GM19455 (cell line): ENCODE results near the gene FAM217B.

Source experiments
- ATAC-seq: cut with Tn5 transposase; IDR thresholded peaks from one replicate; pipeline ENCODE4 v1.9.1; 2021; ENCODE audit not compliant: unreplicated experiment

The FAM217B gene

GRCh38 chr20:59972037-59972801 lies 32.0 kb downstream of the FAM217B start:
- ATAC-seq: no peak

DNA sequence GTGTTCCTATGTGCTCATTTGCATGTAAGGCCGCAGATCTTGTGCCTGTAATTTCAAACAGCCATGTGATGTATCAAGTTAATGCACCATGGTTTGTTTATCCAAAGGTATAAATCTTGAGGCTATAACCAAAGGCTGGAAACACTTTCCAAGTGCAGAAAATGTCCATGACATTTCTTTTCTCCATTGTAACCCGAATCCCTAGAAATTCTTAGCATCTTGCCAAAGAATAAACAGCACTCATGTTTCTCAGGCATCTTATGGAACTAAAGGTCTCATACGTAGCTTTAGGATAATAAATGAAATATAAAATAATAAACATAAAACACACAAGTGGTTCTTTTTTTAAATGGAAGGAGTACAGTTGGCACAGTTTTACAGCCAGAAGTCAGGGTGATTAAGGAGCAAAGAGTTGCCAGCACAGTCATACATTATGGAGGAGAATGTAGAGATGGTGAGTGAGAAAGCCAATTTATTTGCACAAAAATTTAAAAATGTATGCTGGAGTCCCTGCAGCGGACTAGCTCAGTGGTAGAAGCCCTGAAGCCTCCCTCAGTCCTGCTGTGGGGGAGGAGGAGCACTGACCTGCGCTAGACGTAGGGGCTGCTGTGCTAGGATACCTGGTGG lies 36.1 kb downstream of the FAM217B start:
- no peak for ATAC-seq

GRCh38 chr20:59977086-59977485 lies 36.9 kb downstream of the FAM217B start:
- ATAC-seq: no peak

DNA sequence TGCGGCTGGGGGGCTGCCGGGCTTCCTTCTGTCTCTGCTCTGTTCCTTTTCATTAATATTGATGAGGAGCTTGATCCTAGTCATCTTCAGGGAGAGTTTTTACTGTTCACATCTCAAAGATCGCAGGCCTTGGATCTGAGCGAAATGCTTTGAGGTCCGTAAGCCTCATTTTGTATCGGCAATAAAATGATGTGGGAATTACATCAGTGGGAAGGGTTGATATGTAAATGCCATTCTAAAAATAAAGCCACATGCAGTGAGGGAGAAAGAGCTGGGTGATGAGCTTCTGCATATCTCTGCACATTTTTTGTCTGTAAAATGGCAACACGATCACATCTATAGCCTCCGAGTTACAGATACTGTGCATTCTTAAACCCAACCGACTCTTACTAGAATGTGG lies 42.9 kb downstream of the FAM217B start:
- ATAC-seq: no peak

GRCh38 chr20:59984541-59984940 lies 44.4 kb downstream of the FAM217B start:
- ATAC-seq: no peak

- ATAC-seq: no peak
Observed at GRCh38 chr20:59985164-59985563, 45.0 kb downstream of the FAM217B start.

- ATAC-seq: no peak
Observed at GRCh38 chr20:59985864-59986263, 45.7 kb downstream of the FAM217B start.

GRCh38 chr20:59987135-59987534 lies 46.9 kb downstream of the FAM217B start:
- ATAC-seq: no peak

DNA sequence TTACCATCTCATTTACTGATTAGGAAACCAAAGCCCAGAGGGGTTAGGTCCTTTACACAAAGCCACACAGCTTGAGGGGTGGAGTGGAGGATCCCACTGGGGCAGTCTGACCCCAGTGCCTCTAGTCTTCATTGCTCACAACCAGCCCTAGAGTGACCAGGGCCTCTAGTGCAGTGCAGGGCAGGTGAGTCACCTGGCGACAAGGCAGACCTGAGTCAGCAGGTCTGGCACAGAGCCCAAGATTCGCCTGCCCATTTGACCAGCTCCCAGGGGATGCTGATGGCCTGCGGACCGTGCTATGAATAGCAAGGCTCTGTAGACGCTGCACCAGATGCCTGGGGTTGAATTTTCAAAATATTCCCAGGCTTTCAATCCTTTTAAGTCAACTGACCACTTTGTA lies 48.0 kb downstream of the FAM217B start:
- no peak for ATAC-seq

- no peak for ATAC-seq
Observed at GRCh38 chr20:59992526-59993084, 52.4 kb downstream of the FAM217B start.

DNA sequence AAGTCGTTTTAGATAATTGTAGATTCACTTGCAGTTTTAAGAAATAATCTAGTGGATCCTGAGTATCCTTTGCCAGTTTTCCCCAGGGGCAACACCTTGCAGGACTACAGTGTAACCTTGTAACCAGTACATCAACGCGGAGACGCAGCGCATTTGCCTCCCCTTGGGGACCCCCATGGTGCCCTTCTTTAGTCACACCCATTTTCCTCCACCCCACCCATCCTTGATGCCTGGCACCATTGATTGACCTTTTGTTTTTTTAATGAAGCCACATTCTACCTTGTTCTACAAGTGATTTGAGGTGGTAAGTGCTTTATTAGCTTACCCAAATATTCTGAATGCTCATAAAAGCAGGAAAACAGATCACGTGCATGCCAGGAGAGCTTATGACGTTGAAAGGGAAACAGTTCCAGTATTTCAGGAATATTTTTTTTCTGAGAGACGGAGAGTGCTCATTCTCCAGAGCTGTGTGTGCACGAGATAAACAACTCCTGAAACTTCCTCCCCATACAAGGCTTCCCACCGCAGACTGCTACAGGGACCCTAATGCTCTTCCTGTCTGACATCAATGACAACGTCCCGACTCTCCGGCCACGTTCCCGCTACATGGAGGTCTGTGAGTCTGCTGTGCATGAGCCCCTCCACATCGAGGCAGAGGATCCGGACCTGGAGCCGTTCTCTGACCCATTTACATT lies 53.7 kb downstream of the FAM217B start:
- ATAC-seq: no peak

- no peak for ATAC-seq
Observed at GRCh38 chr20:59994697-59995122, 54.5 kb downstream of the FAM217B start.

- ATAC-seq: no peak
Observed at GRCh38 chr20:59996108-59996507, 55.9 kb downstream of the FAM217B start.

DNA sequence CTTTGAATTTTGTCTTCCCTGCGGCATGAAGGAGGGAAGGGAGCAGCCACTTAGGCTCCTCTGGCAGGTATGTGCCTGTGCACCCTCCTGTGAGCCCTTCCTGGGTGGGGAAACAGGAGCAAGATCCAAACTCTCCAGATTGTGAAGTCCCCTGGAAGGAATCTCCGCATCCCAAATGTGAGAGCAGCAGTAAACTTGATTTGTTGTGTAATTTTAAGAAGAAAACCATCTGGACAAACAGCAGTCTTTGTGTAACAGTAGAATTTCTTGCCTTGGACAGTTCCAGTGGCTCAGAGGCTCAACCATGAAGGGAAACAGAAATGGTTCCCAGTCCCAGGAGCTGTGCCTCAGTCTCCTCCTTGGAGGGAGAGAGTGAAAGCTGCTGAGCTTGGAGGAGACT lies 57.7 kb downstream of the FAM217B start:
- ATAC-seq: no peak
